Sigmoid colon (tissue), 4 donors: ENCODE measurements around the gene EEFSEC.

Experiments used
- CTCF ChIP-seq, 4 experiments: fragments of 450-650 bp in 3 of 4; fragments of 200-600 bp in 1 of 4; IDR thresholded peaks; one replicate each; pipeline ENCODE4 v1.5.1; 2016 to 2019; ENCODE audit warnings: antibody characterized with exemption in 4 of 4, mild to moderate bottlenecking in 3 of 4, moderate library complexity in 2 of 4
- POLR2A ChIP-seq, 2 donors: fragments of 450-650 bp; IDR thresholded peaks; one replicate each; pipeline ENCODE4 v1.6.1; 2016; ENCODE audit warnings: antibody characterized with exemption in 2 of 2, mild to moderate bottlenecking in 2 of 2, moderate library complexity in 2 of 2
- POLR2AphosphoS5 ChIP-seq, 4 donors: sonication (generic); formaldehyde crosslinking; IDR thresholded peaks; one replicate each; pipeline ENCODE4 v1.6.1; 2017; ENCODE audit warnings: antibody characterized with exemption in 4 of 4

DNA sequence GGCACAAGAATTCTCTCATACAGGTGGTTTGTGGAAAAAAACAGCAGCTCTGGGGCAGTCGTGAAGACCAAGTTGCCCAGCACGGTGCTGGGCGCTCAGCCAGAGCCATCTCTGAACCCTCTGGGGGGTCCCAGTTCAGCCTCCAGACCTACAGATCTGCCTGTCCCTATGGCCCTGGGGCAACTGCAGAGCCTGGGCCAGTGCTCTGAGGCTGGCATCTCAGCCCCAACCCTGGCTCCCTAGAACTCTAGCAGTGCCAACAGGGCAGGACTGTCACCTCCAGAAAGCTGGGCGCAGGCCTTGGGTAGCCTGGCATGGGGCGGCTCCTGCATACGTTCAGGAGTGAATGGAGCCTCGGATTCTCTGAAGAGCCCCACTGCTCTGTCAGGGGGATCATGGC, 268.7 kb downstream of the EEFSEC start:
- TF ChIP-seq CTCF (IDR thresholded peaks at IDR 0.05) (no peak), POLR2AphosphoS5 (IDR thresholded peaks at IDR 0.05) (no peak), POLR2A (IDR thresholded peaks at IDR 0.05) (no peak)
